Ovary (tissue), 9 donors: ENCODE data around the gene RNF187. TPM values are rescaled to one million over a fixed set of nuclear protein-coding genes. Genes with fewer than 3 reads are reported as not detected.

Experiments
- DNase-seq, 5 donors: peaks; one replicate each; pipeline ENCODE4 v3.0.0-alpha.2; 2019 to 2020
- H3K27ac ChIP-seq, 2 donors: fragments of 200-600 bp; one replicate each; pipeline versions ENCODE4 v1.5.1 to v1.8.0; 2019 to 2022
- H3K27me3 ChIP-seq: fragments of 200-600 bp; one replicate; pipeline ENCODE4 v1.8.0; 2022
- H3K36me3 ChIP-seq: fragments of 200-600 bp; sonication (generic); one replicate; pipeline ENCODE4 v1.5.1; 2019
- H3K4me1 ChIP-seq: one replicate; pipeline ENCODE4 v1.8.1; 2013; ENCODE audit warnings: mild to moderate bottlenecking, moderate library complexity; ENCODE audit not compliant: insufficient read depth
- H3K4me3 ChIP-seq: fragments of 200-600 bp; sonication (generic); one replicate; pipeline ENCODE4 v1.5.1; 2017
- H3K9me3 ChIP-seq, 2 donors: fragments of 200-600 bp in 1 of 2; sonication (generic) in 1 of 2; one replicate each; pipeline versions ENCODE4 v1.5.1 to v1.8.1; 2013 to 2019; ENCODE audit warnings: mild to moderate bottlenecking in 1 of 2, moderate library complexity in 1 of 2
- CTCF ChIP-seq, 3 donors: fragments of 450-650 bp in 2 of 3; fragments of 200-600 bp in 1 of 3; IDR thresholded peaks; one replicate each; pipeline versions ENCODE4 v1.5.1 to v1.8.0; 2016 to 2022; ENCODE audit warnings: antibody characterized with exemption in 3 of 3, mild to moderate bottlenecking in 1 of 3
- EP300 ChIP-seq: sonication (generic); formaldehyde crosslinking; IDR thresholded peaks from one replicate; pipeline ENCODE4 v1.6.1; 2017; ENCODE audit warnings: antibody characterized with exemption
- POLR2A ChIP-seq: fragments of 450-650 bp; IDR thresholded peaks from one replicate; pipeline ENCODE4 v1.6.1; 2017; ENCODE audit warnings: antibody characterized with exemption, mild to moderate bottlenecking, moderate library complexity
- WGBS, 3 donors: extraction: QIAGEN DNeasy Blood & Tissue Kit in 1 of 3; methylation state at CpG; one replicate each; pipeline versions ENCODE4 v1.1.5 to v1.1.7; 2013 to 2017; 5-methylcytosine and 5-hydroxymethylcytosine counted together
- intact Hi-C, 4 donors: fragments of 100-400 bp; cut with DNase I; formaldehyde crosslinking; loops; one replicate each; pipeline versions ENCODE4 v1.11.0 to v1.15.1; 2022 to 2023
- polyA plus RNA-seq, 2 donors: library from polyadenylated mRNA; stranded (reverse); fragments of 200-250 nt in 1 of 2; fragments of 350-450 nt in 1 of 2; fragmentation: Illumina TruSeq in 1 of 2; extraction: RNeasy Lipid Tissue Mini Kit (QIAGEN cat#74804) in 1 of 2; gene quantifications; one replicate each; pipeline ENCODE4 v1.2.3, GENCODE V29; 2013 to 2014
- total RNA-seq, 7 donors: library from RNA; depleted of rRNA in 2 of 7; stranded (reverse); fragments of >200 nt in 2 of 7; fragmentation: NEBNext Ultra II Directional in 3 of 7; extraction: Animal tissue kit (Norgen Biotek cat#: 25700) in 3 of 7; gene quantifications; one replicate each; pipeline versions ENCODE4 v1.1.0 to v1.2.4, GENCODE V29; 2016 to 2023
- donor health status: DM: no; HTN: no; CAD: no; lungs with moderate emphysema.
- donor health status: DM: no; HTN: no; CAD: no.
- donor health status: Bipolar disorder and iron deficiency.
- donor health status: DM: yes; HTN: yes; CAD: no.
- donor health status: DM: no; HTN: no; CAD: no.
- donor health status: DM: yes; HTN: yes; CAD: no.

Gene RNF187
- total and polyA plus RNA-seq, 9 donors: 32.2 to 165 (median 109) TPM

GRCh38 chr1:228448372-228448771 is 38.8 kb upstream of the RNF187 start:
- Histone ChIP-seq H3K27me3 (no peaks in the 10 kb centered on the region), H3K36me3 (no peaks in the 10 kb centered on the region), H3K27ac (no peak overlapping the region), H3K9me3 (no peaks in the 10 kb centered on the region), H3K4me1 (peaks cover 6% of the 10 kb centered on the region), H3K4me3 (no peak overlapping the region)
- intact Hi-C loops: no loop called here
- TF ChIP-seq POLR2A (no peak), CTCF (IDR thresholded peaks at IDR 0.05) (no peak), EP300 (no peak)
- DNase-seq: no peak
- 83 to 92% (median 89%) methylated on average over 6 of the region's 6 CpGs for WGBS, 3 donors

GRCh38 chr1:228450200-228450599 is 37.0 kb upstream of the RNF187 start:
- no peak for TF ChIP-seq CTCF (IDR thresholded peaks at IDR 0.05)
- no peak for TF ChIP-seq EP300
- TF ChIP-seq POLR2A: no peak
- Histone ChIP-seq H3K27ac (no peak overlapping the region), H3K4me1 (peaks cover 6% of the 10 kb centered on the region), H3K27me3 (no peaks in the 10 kb centered on the region), H3K36me3 (no peaks in the 10 kb centered on the region), H3K4me3 (no peak overlapping the region), H3K9me3 (no peaks in the 10 kb centered on the region)
- no peak for DNase-seq
- intact Hi-C loops: loop anchor here in 2 of 4 donors (10.0 kb wide), 2 partner anchors 75 to 235 kb away; no protein-coding TSS in a partner anchor
- WGBS, 3 donors: 79 to 85% (median 84%) methylated on average over 11 of the region's 11 CpGs

GRCh38 chr1:228452194-228453021 is 34.8 kb upstream of the RNF187 start:
- H3K4me1 ChIP-seq: peaks cover 3% of the 10 kb centered on the region
- no peak overlapping the region for H3K27ac ChIP-seq
- no peaks in the 10 kb centered on the region for H3K9me3 ChIP-seq
- H3K27me3 ChIP-seq: no peaks in the 10 kb centered on the region
- 84 to 89% (median 86%) methylated on average over 10 of the region's 10 CpGs for WGBS, 3 donors
- H3K36me3 ChIP-seq: no peaks in the 10 kb centered on the region
- intact Hi-C loops: loop anchor here in 2 of 4 donors (10.0 kb wide), 2 partner anchors 78 to 238 kb away; no protein-coding TSS in a partner anchor
- H3K4me3 ChIP-seq: no peak overlapping the region
- peak in 2 of 5 donors; percentile 31 to 44 for DNase-seq
- TF ChIP-seq POLR2A (no peak), EP300 (no peak), CTCF (IDR thresholded peaks at IDR 0.05) (no peak)

GRCh38 chr1:228453022-228453560 is 34.1 kb upstream of the RNF187 start:
- H3K4me1 ChIP-seq: peaks cover 3% of the 10 kb centered on the region
- 71 to 81% (median 75%) methylated on average over 10 of the region's 10 CpGs for WGBS, 3 donors
- H3K27me3 ChIP-seq: no peaks in the 10 kb centered on the region
- intact Hi-C loops: loop anchor here in 2 of 4 donors (10.0 kb wide), 2 partner anchors 78 to 238 kb away; no protein-coding TSS in a partner anchor
- no peak for TF ChIP-seq EP300
- no peak for TF ChIP-seq POLR2A
- no peak for TF ChIP-seq CTCF (IDR thresholded peaks at IDR 0.05)
- DNase-seq: no peak
- H3K36me3 ChIP-seq: no peaks in the 10 kb centered on the region
- H3K9me3 ChIP-seq: no peaks in the 10 kb centered on the region
- H3K27ac ChIP-seq: no peak overlapping the region
- H3K4me3 ChIP-seq: no peak overlapping the region
